Esophagus squamous epithelium (tissue), 4 donors: Measurements from ENCODE around the gene LDB2.

Source experiments
- POLR2A ChIP-seq, 4 donors: fragments of 450-650 bp; IDR thresholded peaks; one replicate each; pipeline ENCODE4 v1.6.1; 2017; ENCODE audit warnings: antibody characterized with exemption in 4 of 4, mild to moderate bottlenecking in 4 of 4, moderate library complexity in 3 of 4
- TF ChIP-seq, protein P1 (sequence below), 6 experiments: fragments of 450-650 bp in 4 of 6; fragments of 200-600 bp in 2 of 6; sonication (generic) in 2 of 6; IDR thresholded peaks; one replicate each; pipeline ENCODE4 v1.5.1; 2016 to 2019; ENCODE audit warnings: antibody characterized with exemption in 6 of 6, mild to moderate bottlenecking in 4 of 6, moderate library complexity in 4 of 6

DNA sequence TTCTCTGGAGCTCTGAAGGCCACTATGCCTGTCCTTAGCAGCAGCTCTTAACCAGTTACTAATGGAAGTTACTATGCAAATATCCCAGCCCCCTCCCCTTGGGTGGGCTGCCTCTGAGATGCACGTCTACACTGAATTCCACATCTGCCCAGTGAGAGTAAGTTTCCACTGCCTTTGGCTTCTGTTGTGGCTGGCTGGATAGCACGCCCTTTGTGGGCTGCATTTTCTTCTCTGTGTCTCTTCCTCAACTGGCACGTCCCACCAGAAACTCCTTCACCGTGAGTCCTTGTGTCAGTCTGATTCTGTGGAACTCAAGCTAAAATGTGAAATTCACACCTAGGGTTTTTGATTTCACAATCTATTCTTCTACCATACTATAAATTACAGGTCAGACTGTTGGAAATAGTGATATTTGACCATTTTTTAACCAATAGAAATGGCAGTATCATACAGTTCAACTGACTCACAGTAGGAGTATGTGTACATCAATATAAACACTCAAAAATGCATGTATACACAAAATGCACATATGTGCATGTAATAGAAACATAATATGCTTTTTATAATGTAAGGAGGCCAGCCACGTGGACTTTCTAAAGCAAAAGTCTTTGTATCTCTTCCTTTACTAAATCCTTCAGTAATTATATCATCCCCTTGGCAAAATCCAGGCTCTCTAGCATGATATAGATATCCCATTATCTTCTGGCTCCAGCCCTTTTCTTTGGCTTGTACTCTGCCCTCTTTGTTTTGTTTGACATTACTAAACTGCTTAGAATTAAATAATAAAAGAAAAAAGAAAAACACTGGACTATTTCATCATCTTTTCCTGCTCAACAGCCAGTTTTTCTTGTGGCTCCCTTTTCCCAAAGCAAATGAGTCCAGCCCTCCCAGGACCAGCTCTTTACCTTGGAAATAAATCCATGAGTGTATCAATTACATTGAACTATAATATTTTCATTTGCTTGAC is 33.2 kb upstream of the LDB2 start:
- TF ChIP-seq POLR2A (IDR thresholded peaks at IDR 0.05): no peak
- TF ChIP-seq, protein P1, sequence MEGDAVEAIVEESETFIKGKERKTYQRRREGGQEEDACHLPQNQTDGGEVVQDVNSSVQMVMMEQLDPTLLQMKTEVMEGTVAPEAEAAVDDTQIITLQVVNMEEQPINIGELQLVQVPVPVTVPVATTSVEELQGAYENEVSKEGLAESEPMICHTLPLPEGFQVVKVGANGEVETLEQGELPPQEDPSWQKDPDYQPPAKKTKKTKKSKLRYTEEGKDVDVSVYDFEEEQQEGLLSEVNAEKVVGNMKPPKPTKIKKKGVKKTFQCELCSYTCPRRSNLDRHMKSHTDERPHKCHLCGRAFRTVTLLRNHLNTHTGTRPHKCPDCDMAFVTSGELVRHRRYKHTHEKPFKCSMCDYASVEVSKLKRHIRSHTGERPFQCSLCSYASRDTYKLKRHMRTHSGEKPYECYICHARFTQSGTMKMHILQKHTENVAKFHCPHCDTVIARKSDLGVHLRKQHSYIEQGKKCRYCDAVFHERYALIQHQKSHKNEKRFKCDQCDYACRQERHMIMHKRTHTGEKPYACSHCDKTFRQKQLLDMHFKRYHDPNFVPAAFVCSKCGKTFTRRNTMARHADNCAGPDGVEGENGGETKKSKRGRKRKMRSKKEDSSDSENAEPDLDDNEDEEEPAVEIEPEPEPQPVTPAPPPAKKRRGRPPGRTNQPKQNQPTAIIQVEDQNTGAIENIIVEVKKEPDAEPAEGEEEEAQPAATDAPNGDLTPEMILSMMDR (IDR thresholded peaks at IDR 0.05): no peak
